Measurements from ENCODE around the gene DOCK2. TPM values are rescaled to one million over a fixed set of nuclear protein-coding genes. Genes with fewer than 3 reads are reported as not detected.

The DOCK2 gene
- total and polyA plus RNA-seq, 8 donors, result 4.3 to 101 (median 5.3) TPM

GRCh38 chr5:169848271-169848670, 211.2 kb downstream of the DOCK2 start:
- no peak overlapping the region for H3K27ac ChIP-seq
- no peaks in the 10 kb centered on the region for H3K4me1 ChIP-seq
- H3K4me3 ChIP-seq, result no peak overlapping the region
- ATAC-seq, result no peak
- peaks cover 0 to 8% of the 10 kb centered on the region in 2 donors for H3K36me3 ChIP-seq
- TF ChIP-seq CTCF (IDR thresholded peaks at IDR 0.05), result no peak
- DNase-seq, result no peak
- peaks cover 0 to 22% of the 10 kb centered on the region in 2 donors for H3K9me3 ChIP-seq
- no peaks in the 10 kb centered on the region for H3K27me3 ChIP-seq
- intact Hi-C loops (cut with DNase I), result no loop called here

GRCh38 chr5:169848792-169849191, 211.7 kb downstream of the DOCK2 start:
- Histone ChIP-seq H3K27ac (no peak overlapping the region), H3K9me3 (peaks cover 0 to 22% of the 10 kb centered on the region in 2 donors), H3K4me1 (no peaks in the 10 kb centered on the region), H3K36me3 (peaks cover 0 to 8% of the 10 kb centered on the region in 2 donors), H3K4me3 (no peak overlapping the region), H3K27me3 (no peaks in the 10 kb centered on the region)
- no peak for TF ChIP-seq CTCF (IDR thresholded peaks at IDR 0.05)
- intact Hi-C loops (cut with DNase I), result no loop called here
- DNase-seq, result no peak
- ATAC-seq, result no peak

GRCh38 chr5:169850409-169850808, 213.3 kb downstream of the DOCK2 start:
- no peak for TF ChIP-seq CTCF (IDR thresholded peaks at IDR 0.05)
- DNase-seq, result no peak
- no peak for ATAC-seq

GRCh38 chr5:169851321-169851850, 214.3 kb downstream of the DOCK2 start:
- Histone ChIP-seq H3K4me1 (no peaks in the 10 kb centered on the region), H3K9me3 (peaks cover 0 to 22% of the 10 kb centered on the region in 2 donors), H3K27me3 (no peaks in the 10 kb centered on the region), H3K36me3 (peaks cover 0 to 8% of the 10 kb centered on the region in 2 donors), H3K4me3 (no peak overlapping the region), H3K27ac (no peak overlapping the region)
- intact Hi-C loops (cut with DNase I), result no loop called here
- ATAC-seq (no peak), DNase-seq (no peak)
- TF ChIP-seq CTCF (IDR thresholded peaks at IDR 0.05), result no peak

More at GRCh38 chr5:169850409-169850808, 213.3 kb downstream of the DOCK2 start:
- H3K36me3 ChIP-seq, result peaks cover 0 to 8% of the 10 kb centered on the region in 2 donors
- intact Hi-C loops (cut with DNase I), result no loop called here
- H3K27me3 ChIP-seq, result no peaks in the 10 kb centered on the region
- H3K9me3 ChIP-seq, result peaks cover 0 to 22% of the 10 kb centered on the region in 2 donors
- H3K4me1 ChIP-seq, result no peaks in the 10 kb centered on the region
- no peak overlapping the region for H3K4me3 ChIP-seq
- H3K27ac ChIP-seq, result no peak overlapping the region

GRCh38 chr5:169856571-169856970, 219.5 kb downstream of the DOCK2 start:
- no peak for DNase-seq
- intact Hi-C loops (cut with DNase I), result no loop called here
- Histone ChIP-seq H3K27ac (no peak overlapping the region), H3K4me1 (no peaks in the 10 kb centered on the region), H3K36me3 (no peaks in the 10 kb centered on the region), H3K27me3 (no peaks in the 10 kb centered on the region), H3K4me3 (no peak overlapping the region), H3K9me3 (peaks cover 0 to 3% of the 10 kb centered on the region in 2 donors)
- ATAC-seq, result no peak
- TF ChIP-seq CTCF (IDR thresholded peaks at IDR 0.05), result no peak
